ENCODE results near the gene KDM8. TPM values are rescaled to one million over a fixed set of nuclear protein-coding genes. Genes with fewer than 3 reads are reported as not detected.

KDM8 gene
- total RNA-seq, 2 donors from 2014 or later, result 1.5 to 9.0 TPM

- no peaks in the 10 kb centered on the region for H3K27me3 ChIP-seq (replicated peaks; ENCODE audit: insufficient read depth)
- TF ChIP-seq CTCF (IDR thresholded peaks at IDR 0.05), result no peak
- no peak for DNase-seq (ENCODE audit: low spot score)
- H3K9me3 ChIP-seq, result peaks cover 3% of the 10 kb centered on the region
- no peak overlapping the region for H3K4me3 ChIP-seq
- H3K36me3 ChIP-seq, result no peaks in the 10 kb centered on the region
- H3K27ac ChIP-seq, result no peak overlapping the region
- ATAC-seq (ENCODE audit: insufficient number of reproducible peaks, low FRiP score, low read depth), result no peak
- no peaks in the 10 kb centered on the region for H3K4me1 ChIP-seq (ENCODE audit: control insufficient read depth in 1 of 2, low read depth in 2 of 2)
These were observed 20.4 kb upstream of the KDM8 start for GRCh38 chr16:27182906-27183405.

- no peak for ATAC-seq (ENCODE audit: insufficient number of reproducible peaks, low FRiP score, low read depth)
These were observed 17.6 kb upstream of the KDM8 start for GRCh38 chr16:27185776-27186130.

GRCh38 chr16:27188633-27189032, 14.7 kb upstream of the KDM8 start:
- no peaks in the 10 kb centered on the region for H3K9me3 ChIP-seq
- DNase-seq (ENCODE audit: low spot score), result no peak
- ATAC-seq (ENCODE audit: insufficient number of reproducible peaks, low FRiP score, low read depth), result no peak
- H3K27ac ChIP-seq, result no peak overlapping the region
- no peak overlapping the region for H3K4me3 ChIP-seq
- TF ChIP-seq CTCF (IDR thresholded peaks at IDR 0.05), result no peak
- no peaks in the 10 kb centered on the region for H3K4me1 ChIP-seq (ENCODE audit: control insufficient read depth in 1 of 2, low read depth in 2 of 2)
- no peaks in the 10 kb centered on the region for H3K27me3 ChIP-seq (replicated peaks; ENCODE audit: insufficient read depth)
- no peaks in the 10 kb centered on the region for H3K36me3 ChIP-seq

More at GRCh38 chr16:27185776-27186130, 17.6 kb upstream of the KDM8 start:
- H3K27me3 ChIP-seq (replicated peaks; ENCODE audit: insufficient read depth), result no peaks in the 10 kb centered on the region
- TF ChIP-seq CTCF (IDR thresholded peaks at IDR 0.05), result no peak
- no peaks in the 10 kb centered on the region for H3K36me3 ChIP-seq
- peaks cover 3% of the 10 kb centered on the region for H3K9me3 ChIP-seq
- H3K27ac ChIP-seq, result no peak overlapping the region
- no peak overlapping the region for H3K4me3 ChIP-seq
- H3K4me1 ChIP-seq (ENCODE audit: control insufficient read depth in 1 of 2, low read depth in 2 of 2), result no peaks in the 10 kb centered on the region
- DNase-seq (ENCODE audit: low spot score), result no peak

- no peak for TF ChIP-seq CTCF (IDR thresholded peaks at IDR 0.05)
- Histone ChIP-seq H3K9me3 (no peaks in the 10 kb centered on the region), H3K27me3 (replicated peaks; ENCODE audit: insufficient read depth) (no peaks in the 10 kb centered on the region), H3K4me3 (no peak overlapping the region), H3K4me1 (ENCODE audit: control insufficient read depth in 1 of 2, low read depth in 2 of 2) (no peaks in the 10 kb centered on the region), H3K36me3 (no peaks in the 10 kb centered on the region), H3K27ac (no peak overlapping the region)
- DNase-seq (ENCODE audit: low spot score) (no peak), ATAC-seq (ENCODE audit: insufficient number of reproducible peaks, low FRiP score, low read depth) (no peak)
These were observed 13.9 kb upstream of the KDM8 start for GRCh38 chr16:27189335-27189972.

- DNase-seq (ENCODE audit: low spot score) (no peak), ATAC-seq (ENCODE audit: insufficient number of reproducible peaks, low FRiP score, low read depth) (no peak)
- no peak overlapping the region for H3K4me3 ChIP-seq
- H3K27ac ChIP-seq, result no peak overlapping the region
- H3K9me3 ChIP-seq, result no peaks in the 10 kb centered on the region
- no peak for TF ChIP-seq CTCF (IDR thresholded peaks at IDR 0.05)
- no peaks in the 10 kb centered on the region for H3K36me3 ChIP-seq
- H3K4me1 ChIP-seq (ENCODE audit: control insufficient read depth in 1 of 2, low read depth in 2 of 2), result no peaks in the 10 kb centered on the region
- H3K27me3 ChIP-seq (replicated peaks; ENCODE audit: insufficient read depth), result no peaks in the 10 kb centered on the region
These were observed 12.9 kb upstream of the KDM8 start for GRCh38 chr16:27190316-27190871.

Measured in thoracic aorta (tissue), 2 donors.